Measurements from ENCODE around the gene POLR1E.

DNA sequence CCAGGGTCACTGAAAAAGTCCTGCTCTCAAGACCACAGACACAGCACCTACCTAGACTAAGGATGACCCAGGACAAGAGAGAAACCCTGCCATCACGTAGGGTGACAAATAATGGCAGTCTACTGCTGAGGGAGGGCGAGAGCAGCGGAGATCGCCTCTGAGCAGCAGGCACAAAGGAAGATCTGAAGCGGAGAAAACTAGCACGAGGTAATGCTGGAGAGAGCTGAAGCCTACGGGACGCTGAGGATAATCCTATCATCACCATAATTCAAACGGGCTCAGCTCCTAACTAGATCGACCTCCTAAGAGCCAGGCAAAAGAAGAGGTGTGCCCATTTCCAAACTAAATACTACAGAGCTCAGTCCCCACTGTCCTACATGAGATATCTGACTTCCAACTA is 49.2 kb downstream of the POLR1E start:
- TF ChIP-seq, protein P1, sequence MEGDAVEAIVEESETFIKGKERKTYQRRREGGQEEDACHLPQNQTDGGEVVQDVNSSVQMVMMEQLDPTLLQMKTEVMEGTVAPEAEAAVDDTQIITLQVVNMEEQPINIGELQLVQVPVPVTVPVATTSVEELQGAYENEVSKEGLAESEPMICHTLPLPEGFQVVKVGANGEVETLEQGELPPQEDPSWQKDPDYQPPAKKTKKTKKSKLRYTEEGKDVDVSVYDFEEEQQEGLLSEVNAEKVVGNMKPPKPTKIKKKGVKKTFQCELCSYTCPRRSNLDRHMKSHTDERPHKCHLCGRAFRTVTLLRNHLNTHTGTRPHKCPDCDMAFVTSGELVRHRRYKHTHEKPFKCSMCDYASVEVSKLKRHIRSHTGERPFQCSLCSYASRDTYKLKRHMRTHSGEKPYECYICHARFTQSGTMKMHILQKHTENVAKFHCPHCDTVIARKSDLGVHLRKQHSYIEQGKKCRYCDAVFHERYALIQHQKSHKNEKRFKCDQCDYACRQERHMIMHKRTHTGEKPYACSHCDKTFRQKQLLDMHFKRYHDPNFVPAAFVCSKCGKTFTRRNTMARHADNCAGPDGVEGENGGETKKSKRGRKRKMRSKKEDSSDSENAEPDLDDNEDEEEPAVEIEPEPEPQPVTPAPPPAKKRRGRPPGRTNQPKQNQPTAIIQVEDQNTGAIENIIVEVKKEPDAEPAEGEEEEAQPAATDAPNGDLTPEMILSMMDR (IDR thresholded peaks at IDR 0.05): no peak
- TF ChIP-seq EP300 (IDR thresholded peaks at IDR 0.05): no peak
